Caco-2 (cell line): Measurements from ENCODE around the gene AASDH. TPM values are rescaled to one million over a fixed set of nuclear protein-coding genes. Genes with fewer than 3 reads are reported as not detected.

Source experiments
- BruUV-seq: library from RNA; stranded (reverse); fragments of 400-500 nt; replicated peaks from 2 replicates; lab custom pipeline; 2021; lab: Mats Ljungman, UMichigan
- CTCF ChIA-PET: fragments of 300-600 bp; sonication (Branson Sonifier 250); formaldehyde crosslinking; loops from one replicate; lab custom pipeline; 2022; ENCODE audit warnings: antibody characterized with exemption; lab: Charles Lee
- POLR2A ChIA-PET: fragments of 300-600 bp; sonication (Branson Sonifier 250); formaldehyde crosslinking; loops from one replicate; lab custom pipeline; 2022; ENCODE audit warnings: antibody characterized with exemption; lab: Charles Lee
- DNase-seq, 2 experiments: peaks; one replicate each; pipeline versions ENCODE4 v3.0.0 to v3.0.0-alpha.2; 2020 to 2022
- H3K27me3 ChIP-seq: replicated peaks from 2 replicates; pipeline ENCODE4 v1.6.0; 2011; ENCODE audit warnings: low read length; ENCODE audit not compliant: control insufficient read depth, insufficient read depth
- H3K36me3 ChIP-seq: 2 replicates; pipeline ENCODE4 v1.5.1; 2011; ENCODE audit warnings: low read length; ENCODE audit not compliant: control insufficient read depth, insufficient read depth
- H3K4me1 ChIP-seq: fragments of 250-450 bp; sonication (Bioruptor Pico); 2 replicates; pipeline ENCODE4 v1.5.1; 2020; ENCODE audit warnings: mild to moderate bottlenecking
- H3K4me3 ChIP-seq: 2 replicates; pipeline ENCODE4 v1.5.1; 2011; ENCODE audit warnings: low read depth, mild to moderate bottlenecking, control low read depth, low read length
- H3K9me3 ChIP-seq: fragments of 250-450 bp; sonication (Bioruptor Pico); 2 replicates; pipeline ENCODE4 v1.5.1; 2020; ENCODE audit warnings: mild to moderate bottlenecking, moderate library complexity
- H3K27ac Mint-ChIP-seq: one replicate; pipeline ENCODE4 v1.8.0; 2022; ENCODE audit warnings: mixed read lengths; ENCODE audit not compliant: unreplicated experiment
- H3K27me3 Mint-ChIP-seq: one replicate; pipeline ENCODE4 v1.8.0; 2022; ENCODE audit warnings: mixed read lengths; ENCODE audit not compliant: insufficient read depth, unreplicated experiment
- H3K36me3 Mint-ChIP-seq: one replicate; pipeline ENCODE4 v1.8.0; 2022; ENCODE audit warnings: mild to moderate bottlenecking, mixed read lengths; ENCODE audit not compliant: insufficient read depth, unreplicated experiment
- H3K4me1 Mint-ChIP-seq: one replicate; pipeline ENCODE4 v1.8.0; 2022; ENCODE audit warnings: low read depth, mixed read lengths; ENCODE audit not compliant: unreplicated experiment
- H3K4me3 Mint-ChIP-seq: one replicate; pipeline ENCODE4 v1.8.0; 2022; ENCODE audit warnings: mild to moderate bottlenecking, moderate library complexity, mixed read lengths; ENCODE audit not compliant: unreplicated experiment
- H3K9me3 Mint-ChIP-seq: one replicate; pipeline ENCODE4 v1.8.0; 2022; ENCODE audit warnings: mixed read lengths; ENCODE audit not compliant: unreplicated experiment
- intact Hi-C: fragments of 100-400 bp; cut with micrococcal nuclease; formaldehyde crosslinking; loops from one replicate; pipeline ENCODE4 v1.10.0; 2022; ENCODE audit not compliant: unreplicated experiment
- total RNA-seq: library from RNA; stranded (reverse); gene quantifications from 2 replicates; pipeline ENCODE4 v1.2.3, GENCODE V29; 2022
- TF ChIP-seq, protein P1 (sequence below), 2 experiments: fragments of 200-600 bp in 1 of 2; IDR thresholded peaks; 1 replicate in 1 of 2; 2 replicates in 1 of 2; pipeline versions ENCODE4 v1.5.1 to v1.8.0; 2011 to 2022; ENCODE audit warnings: antibody characterized with exemption in 1 of 2, control low read depth in 1 of 2, inconsistent platforms in 1 of 2, low read depth in 1 of 2, low read length in 1 of 2, mild to moderate bottlenecking in 1 of 2, moderate library complexity in 1 of 2; ENCODE audit not compliant: insufficient read depth in 1 of 2, severe bottlenecking in 1 of 2, unreplicated experiment in 1 of 2

Gene AASDH
- total RNA-seq, 1 experiment from 2014 or later, result 12.8 TPM

DNA sequence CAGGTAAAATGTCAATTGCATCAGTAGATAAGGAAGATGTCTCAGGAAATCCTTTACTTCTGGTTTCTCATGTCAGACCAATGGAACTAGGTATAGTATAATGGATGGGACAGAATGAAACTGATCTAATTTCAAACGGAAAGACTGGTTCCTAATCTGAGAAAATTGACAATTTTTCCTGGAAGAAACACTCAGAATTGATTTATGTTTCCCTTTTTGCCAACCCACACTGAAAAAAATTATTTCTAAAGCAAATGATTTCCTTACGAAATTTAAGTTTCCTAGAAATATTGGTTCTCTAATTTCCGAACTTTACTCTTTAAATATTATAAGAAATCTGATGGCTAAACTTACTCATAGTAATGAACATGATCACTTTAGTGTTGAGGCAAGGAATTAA, 29.1 kb upstream of the AASDH start:
- H3K4me1 ChIP-seq, result peaks cover 10% of the 10 kb centered on the region
- Mint-ChIP-seq H3K9me3 (no peaks in the 10 kb centered on the region), H3K4me1 (no peaks in the 10 kb centered on the region), H3K36me3 (peaks cover 5% of the 10 kb centered on the region), H3K27ac (no peak overlapping the region), H3K4me3 (no peak overlapping the region), H3K27me3 (no peaks in the 10 kb centered on the region)
- H3K27me3 ChIP-seq, result no peaks in the 10 kb centered on the region
- no peaks in the 10 kb centered on the region for H3K9me3 ChIP-seq
- ChIA-PET POLR2A (no interaction called here), CTCF (no interaction called here)
- no peak for DNase-seq
- BruUV-seq, result no TSS peak
- H3K36me3 ChIP-seq, result no peaks in the 10 kb centered on the region
- no peak overlapping the region for H3K4me3 ChIP-seq
- intact Hi-C loops, result no loop called here
- TF ChIP-seq, protein P1, sequence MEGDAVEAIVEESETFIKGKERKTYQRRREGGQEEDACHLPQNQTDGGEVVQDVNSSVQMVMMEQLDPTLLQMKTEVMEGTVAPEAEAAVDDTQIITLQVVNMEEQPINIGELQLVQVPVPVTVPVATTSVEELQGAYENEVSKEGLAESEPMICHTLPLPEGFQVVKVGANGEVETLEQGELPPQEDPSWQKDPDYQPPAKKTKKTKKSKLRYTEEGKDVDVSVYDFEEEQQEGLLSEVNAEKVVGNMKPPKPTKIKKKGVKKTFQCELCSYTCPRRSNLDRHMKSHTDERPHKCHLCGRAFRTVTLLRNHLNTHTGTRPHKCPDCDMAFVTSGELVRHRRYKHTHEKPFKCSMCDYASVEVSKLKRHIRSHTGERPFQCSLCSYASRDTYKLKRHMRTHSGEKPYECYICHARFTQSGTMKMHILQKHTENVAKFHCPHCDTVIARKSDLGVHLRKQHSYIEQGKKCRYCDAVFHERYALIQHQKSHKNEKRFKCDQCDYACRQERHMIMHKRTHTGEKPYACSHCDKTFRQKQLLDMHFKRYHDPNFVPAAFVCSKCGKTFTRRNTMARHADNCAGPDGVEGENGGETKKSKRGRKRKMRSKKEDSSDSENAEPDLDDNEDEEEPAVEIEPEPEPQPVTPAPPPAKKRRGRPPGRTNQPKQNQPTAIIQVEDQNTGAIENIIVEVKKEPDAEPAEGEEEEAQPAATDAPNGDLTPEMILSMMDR (IDR thresholded peaks at IDR 0.05; ENCODE audit: insufficient read depth in 1 of 2, low read depth in 1 of 2, low read length in 1 of 2, severe bottlenecking in 1 of 2, unreplicated experiment in 1 of 2), result no peak

DNA sequence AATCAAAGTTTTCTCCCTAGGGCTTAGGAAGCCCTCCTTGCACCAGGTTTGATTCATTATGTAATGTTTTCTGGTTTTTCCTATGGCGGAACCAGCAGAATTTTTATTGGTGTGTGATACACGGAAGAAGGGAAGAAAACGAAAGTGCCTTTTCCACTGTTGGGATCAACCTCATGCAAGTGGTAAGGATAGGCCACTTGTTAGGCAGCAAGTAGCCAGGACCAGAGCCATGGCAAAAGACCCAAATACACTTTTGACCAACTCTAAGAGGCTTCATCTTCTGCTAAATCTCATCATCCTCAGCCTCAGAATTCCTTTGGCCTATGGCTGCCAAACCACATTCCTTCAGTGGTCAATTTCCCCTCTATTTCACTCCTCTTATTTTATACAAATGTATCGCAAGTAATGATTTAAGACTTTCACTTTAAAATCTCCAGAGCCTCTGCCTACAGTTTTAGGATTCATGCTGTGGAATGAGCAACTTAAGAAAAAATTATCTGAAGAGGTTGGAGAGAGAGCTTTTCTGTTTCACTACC, 26.9 kb upstream of the AASDH start:
- Histone ChIP-seq H3K27me3 (no peaks in the 10 kb centered on the region), H3K4me1 (peaks cover 20% of the 10 kb centered on the region), H3K36me3 (no peaks in the 10 kb centered on the region), H3K9me3 (no peaks in the 10 kb centered on the region), H3K4me3 (no peak overlapping the region)
- ChIA-PET POLR2A (no interaction called here), CTCF (no interaction called here)
- H3K36me3 Mint-ChIP-seq, result peaks cover 6% of the 10 kb centered on the region
- no peaks in the 10 kb centered on the region for H3K9me3 Mint-ChIP-seq
- no TSS peak for BruUV-seq
- peaks cover 6% of the 10 kb centered on the region for H3K4me1 Mint-ChIP-seq
- H3K27me3 Mint-ChIP-seq, result no peaks in the 10 kb centered on the region
- DNase-seq, result no peak
- intact Hi-C loops, result no loop called here
- no peak overlapping the region for H3K4me3 Mint-ChIP-seq
- no peak overlapping the region for H3K27ac Mint-ChIP-seq
- TF ChIP-seq, protein P1 (IDR thresholded peaks at IDR 0.05; ENCODE audit: insufficient read depth in 1 of 2, low read depth in 1 of 2, low read length in 1 of 2, severe bottlenecking in 1 of 2, unreplicated experiment in 1 of 2), result no peak

DNA sequence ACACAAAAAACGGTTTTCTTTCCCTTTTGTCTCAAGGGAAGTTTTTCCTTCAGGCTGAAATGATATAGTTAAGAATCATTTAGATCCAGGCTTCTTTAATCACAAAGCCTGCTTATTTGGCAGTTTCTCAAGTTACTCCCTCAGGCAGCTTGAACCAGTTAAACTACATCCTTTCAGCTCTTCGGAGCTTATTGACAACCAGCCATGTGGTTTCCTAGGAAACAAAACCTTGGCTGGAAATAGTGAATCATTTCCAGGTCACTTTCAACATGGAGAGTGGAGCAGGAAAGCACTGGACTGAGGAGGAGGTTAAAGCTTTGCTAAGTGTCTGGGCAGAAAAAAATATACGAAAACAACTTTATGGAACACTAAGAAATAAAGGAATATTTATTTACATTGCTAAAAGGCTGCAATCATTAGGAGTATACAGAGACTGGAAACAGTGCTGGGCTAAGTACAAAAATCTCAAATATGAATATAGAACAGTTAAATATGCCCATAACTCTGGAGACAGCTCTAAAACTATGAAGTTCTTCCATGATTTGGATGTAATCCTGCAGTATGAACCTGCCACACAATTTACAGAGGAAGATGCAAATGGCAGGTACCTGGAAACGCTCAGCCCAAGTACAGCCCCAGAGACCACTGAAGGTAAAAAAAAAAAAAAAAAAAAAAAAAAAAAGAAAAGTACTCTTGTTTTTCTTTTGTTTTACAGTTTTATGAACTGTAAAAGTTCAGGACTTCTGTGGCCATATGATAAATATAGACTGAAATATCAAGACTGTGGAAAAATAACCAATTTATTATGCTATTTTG, 23.2 kb upstream of the AASDH start:
- Mint-ChIP-seq H3K4me3 (peak overlapping the region; percentile 38), H3K27me3 (no peaks in the 10 kb centered on the region), H3K9me3 (no peaks in the 10 kb centered on the region), H3K36me3 (peaks cover 36% of the 10 kb centered on the region), H3K27ac (peak overlapping the region; percentile 95), H3K4me1 (peaks cover 6% of the 10 kb centered on the region)
- Histone ChIP-seq H3K36me3 (no peaks in the 10 kb centered on the region), H3K4me3 (no peak overlapping the region; the same call in 1 of the 2 replicates), H3K9me3 (no peaks in the 10 kb centered on the region), H3K4me1 (peaks cover 20% of the 10 kb centered on the region), H3K27me3 (no peaks in the 10 kb centered on the region)
- peak; percentile 52 to 77 for DNase-seq
- TF ChIP-seq, protein P1 (IDR thresholded peaks at IDR 0.05; ENCODE audit: insufficient read depth in 1 of 2, low read depth in 1 of 2, low read length in 1 of 2, severe bottlenecking in 1 of 2, unreplicated experiment in 1 of 2), result no peak
- BruUV-seq, result no TSS peak
- ChIA-PET POLR2A (interaction anchor here (0.6 to 2.0 kb wide), 3 partner anchors 23 to 27 kb away, joined by 4 to 11 read pairs (median 10); partner anchors contain the start of genes AASDH, PAICS and PPAT), CTCF (interaction anchor here (0.6 kb wide), 1 partner anchor 26 kb away, joined by 3 read pairs; the partner anchor contains the start of gene PAICS)
- intact Hi-C loops, result loop anchor here (1.0 kb wide), 1 partner anchor 25 kb away; the partner anchor contains the start of gene PPAT
